H1 (cell line): ENCODE data around the gene TAP2. TPM values are rescaled to one million over a fixed set of nuclear protein-coding genes. Genes with fewer than 3 reads are reported as not detected.

Source experiments
- BRCA1 ChIP-seq: IDR thresholded peaks from 2 replicates; pipeline ENCODE4 v1.6.1; 2012; ENCODE audit warnings: low read depth, low read length, improper control_type of control experiment
- CBX8 ChIP-seq: fragments of 300-800, 300-1000 bp; sonication (generic); IDR thresholded peaks from 2 replicates; pipeline ENCODE4 v1.7.1; 2016; ENCODE audit warnings: low read depth, low read length, borderline replicate concordance
- EGR1 ChIP-seq: IDR thresholded peaks from 2 replicates; pipeline ENCODE4 v1.6.1; 2011; ENCODE audit warnings: low read depth, low read length, borderline replicate concordance
- HDAC2 ChIP-seq, 2 experiments: fragments of 300-600 bp in 1 of 2; sonication (generic) in 1 of 2; IDR thresholded peaks; 2 replicates each; pipeline ENCODE4 v1.6.1; 2011 to 2012; ENCODE audit warnings: low read depth in 2 of 2, low read length in 2 of 2, mild to moderate bottlenecking in 2 of 2, moderate library complexity in 2 of 2, borderline replicate concordance in 1 of 2, inconsistent platforms in 1 of 2
- HDAC6 ChIP-seq: IDR thresholded peaks from one replicate; pipeline ENCODE4 v1.7.1; 2012; ENCODE audit warnings: low read depth, mild to moderate bottlenecking, inconsistent platforms, low read length, moderate library complexity
- RFX5 ChIP-seq: IDR thresholded peaks from 2 replicates; pipeline ENCODE4 v1.6.1; 2011; ENCODE audit warnings: low read depth, low read length, improper control_type of control experiment, borderline replicate concordance
- polyA plus RNA-seq, 7 experiments: library from polyadenylated mRNA; depleted of rRNA in 3 of 7; stranded (reverse) in 5 of 7; unstranded in 2 of 7; fragments of >200 nt in 5 of 7; fragments of 200-250 nt in 2 of 7; gene quantifications; 1 replicate in 5 of 7; 2 replicates in 1 of 7; 4 replicates in 1 of 7; pipeline versions ENCODE4 v1.2.1 to v1.2.3, GENCODE V29; 2011 to 2013; ENCODE audit warnings: missing spikeins in 2 of 7, mixed read lengths in 2 of 7
- total RNA-seq: library from RNA; stranded (reverse); fragmentation: NEBNext Ultra II Directional; extraction: Animal tissue kit (Norgen Biotek cat#: 25700); gene quantifications from 2 replicates; pipeline ENCODE4 v1.2.1, GENCODE V29; 2021

The TAP2 gene
- total and polyA plus RNA-seq, 2 of the 8 experiments (the other 6 are each of a cell fraction or from before 2014, with no cell fraction given): 11.3 to 27.2 TPM

GRCh38 chr6:32865724-32866443, 27.3 kb upstream of the TAP2 start (continued):
- TF ChIP-seq BRCA1 (no peak), HDAC6 (no peak), CBX8 (no peak), HDAC2 (IDR thresholded peaks at IDR 0.05; ENCODE audit: borderline replicate concordance in 1 of 2, low read depth in 2 of 2, low read length in 2 of 2) (no peak), EGR1 (no peak), RFX5 (no peak)
